ENCODE measurements around the gene CPN1.

Gene CPN1

GRCh38 chr10:100025576-100025975, 56.1 kb downstream of the CPN1 start:
- no peak overlapping the region for H3K4me3 ChIP-seq (ENCODE audit: low read depth, low read length)
- TF ChIP-seq CTCF (IDR thresholded peaks at IDR 0.05; ENCODE audit: insufficient read depth, low read depth, low read length, missing control alignments), result no peak
- DNase-seq (ENCODE audit: low read depth), result no peak

GRCh38 chr10:100024748-100025147, 56.9 kb downstream of the CPN1 start:
- no peak overlapping the region for H3K4me3 ChIP-seq (ENCODE audit: low read depth, low read length)
- DNase-seq (ENCODE audit: low read depth), result no peak
- TF ChIP-seq CTCF (IDR thresholded peaks at IDR 0.05; ENCODE audit: insufficient read depth, low read depth, low read length, missing control alignments), result no peak

- no peak for TF ChIP-seq CTCF (IDR thresholded peaks at IDR 0.05; ENCODE audit: insufficient read depth, low read depth, low read length, missing control alignments)
- DNase-seq (ENCODE audit: low read depth), result no peak
- H3K4me3 ChIP-seq (ENCODE audit: low read depth, low read length), result no peak overlapping the region
These were observed 59.3 kb downstream of the CPN1 start for GRCh38 chr10:100022403-100022802.

- peak; percentile 77 for DNase-seq (ENCODE audit: low read depth)
- no peak for TF ChIP-seq CTCF (IDR thresholded peaks at IDR 0.05; ENCODE audit: insufficient read depth, low read depth, low read length, missing control alignments)
- no peak overlapping the region for H3K4me3 ChIP-seq (ENCODE audit: low read depth, low read length)
These were observed 60.3 kb downstream of the CPN1 start for GRCh38 chr10:100021322-100021721.

GRCh38 chr10:100020886-100021253, 60.8 kb downstream of the CPN1 start:
- DNase-seq (ENCODE audit: low read depth), result no peak
- H3K4me3 ChIP-seq (ENCODE audit: low read depth, low read length), result no peak overlapping the region
- no peak for TF ChIP-seq CTCF (IDR thresholded peaks at IDR 0.05; ENCODE audit: insufficient read depth, low read depth, low read length, missing control alignments)

GRCh38 chr10:100020142-100020885, 61.4 kb downstream of the CPN1 start:
- DNase-seq (ENCODE audit: low read depth), result peak; percentile 92
- H3K4me3 ChIP-seq (ENCODE audit: low read depth, low read length), result no peak overlapping the region
- peak; percentile 19 for TF ChIP-seq CTCF (IDR thresholded peaks at IDR 0.05; ENCODE audit: insufficient read depth, low read depth, low read length, missing control alignments)

GRCh38 chr10:100019787-100020141, 61.9 kb downstream of the CPN1 start:
- DNase-seq (ENCODE audit: low read depth), result no peak
- no peak for TF ChIP-seq CTCF (IDR thresholded peaks at IDR 0.05; ENCODE audit: insufficient read depth, low read depth, low read length, missing control alignments)
- no peak overlapping the region for H3K4me3 ChIP-seq (ENCODE audit: low read depth, low read length)

All from GM12865 (cell line).